NCI-H69 (cell line): ENCODE results near the gene MBNL3.
"Not testable (repeated sequence)": the region's sequence is repeated elsewhere in the genome, so short reads cannot be mapped to it uniquely, and the experiment has no call there.

ENCODE experiments used
- DNase-seq: peaks from one replicate; lab custom pipeline; 2025; lab: John Stamatoyannopoulos, UW

Gene MBNL3

DNA sequence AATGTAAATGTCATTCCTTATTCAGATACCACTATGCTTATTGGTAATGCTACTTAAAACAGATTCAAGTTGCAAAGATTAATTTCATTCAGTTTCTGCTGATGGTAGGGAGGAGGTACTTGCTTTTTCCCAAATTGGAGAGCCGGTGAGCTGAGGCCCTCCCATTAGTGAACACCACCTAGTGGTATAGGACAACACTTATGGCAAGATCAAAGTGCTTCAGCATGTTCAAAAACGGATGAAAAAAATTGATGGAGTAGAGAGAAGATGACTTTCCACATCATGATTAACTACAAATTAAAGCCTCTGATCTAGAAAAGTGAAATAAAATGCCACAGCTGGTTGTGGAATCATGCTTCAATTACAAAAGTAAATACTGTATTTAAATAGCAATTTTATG is 112.9 kb downstream of the MBNL3 start:
- DNase-seq: peak; percentile 1

DNA sequence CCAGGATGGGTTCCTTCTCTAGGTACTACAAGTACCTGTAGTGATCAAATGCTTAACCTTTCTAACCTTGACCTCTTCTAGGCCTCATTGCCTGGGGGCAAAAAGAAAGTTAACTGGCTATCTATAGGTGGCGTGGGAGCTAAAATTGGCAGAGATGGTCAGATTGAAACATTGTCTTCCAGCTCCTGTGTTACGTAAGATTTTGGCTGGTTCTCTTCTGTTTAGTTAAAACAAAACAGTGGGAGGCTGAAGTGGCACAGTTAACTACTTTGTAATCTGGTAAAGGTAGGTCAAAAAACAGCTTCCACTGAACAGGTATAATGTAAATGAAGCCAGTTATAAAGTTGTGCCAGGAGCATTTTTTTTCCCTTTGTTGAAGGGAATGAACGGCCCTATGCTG is 115.2 kb downstream of the MBNL3 start:
- DNase-seq: no peak

DNA sequence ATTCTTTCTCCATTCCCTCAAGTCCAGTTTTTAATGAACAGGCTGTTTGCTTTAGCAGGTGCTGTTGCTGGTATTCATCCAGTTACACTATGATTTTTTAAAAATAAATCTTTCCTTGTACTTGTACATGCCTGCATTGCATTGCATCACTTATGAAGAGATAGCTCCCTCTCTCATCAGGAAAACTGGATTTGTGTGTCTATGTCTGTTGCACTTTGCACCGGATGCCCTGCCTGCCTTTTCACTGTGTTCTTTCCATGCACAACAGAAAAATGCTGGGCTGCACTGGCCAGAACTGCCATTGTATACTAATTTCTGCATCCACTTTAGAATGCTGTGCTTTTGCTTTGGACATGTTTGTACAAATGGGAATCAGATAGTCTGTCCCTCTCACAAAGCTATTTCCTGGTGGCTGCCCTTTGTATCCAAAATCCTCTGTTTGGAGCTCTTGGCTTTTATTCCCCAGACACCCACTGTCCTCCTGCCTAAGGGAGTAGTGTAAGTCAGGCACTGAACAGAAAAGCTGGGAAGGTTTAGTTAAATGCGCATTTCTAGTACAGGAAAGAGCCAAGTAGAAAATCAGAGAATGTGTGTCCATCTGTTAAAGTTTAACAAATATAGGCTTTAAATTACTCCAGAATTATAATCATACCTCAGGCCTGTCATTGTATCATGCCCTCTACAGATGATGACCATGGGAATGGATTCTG is 119.1 kb downstream of the MBNL3 start:
- DNase-seq: no peak

DNA sequence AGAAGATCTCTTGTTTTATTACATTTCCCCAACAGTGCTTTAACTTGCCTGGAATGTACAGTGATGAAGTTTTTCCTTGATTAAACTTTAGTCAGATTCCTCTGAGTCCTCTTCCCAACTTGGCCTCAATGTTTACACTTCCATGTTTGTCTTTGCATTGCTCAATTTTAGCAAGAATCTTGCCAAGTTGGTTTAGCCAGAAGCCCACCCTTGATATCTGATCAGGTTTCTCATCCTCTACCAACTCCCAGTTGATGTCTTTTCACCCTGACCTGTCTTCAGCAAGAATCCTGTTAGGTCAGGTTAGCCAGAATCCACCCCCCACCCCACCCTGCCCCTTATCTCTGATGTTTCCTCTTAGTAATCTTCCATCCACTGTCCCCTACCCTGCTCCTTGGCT is 120.9 kb downstream of the MBNL3 start:
- no peak for DNase-seq

DNA sequence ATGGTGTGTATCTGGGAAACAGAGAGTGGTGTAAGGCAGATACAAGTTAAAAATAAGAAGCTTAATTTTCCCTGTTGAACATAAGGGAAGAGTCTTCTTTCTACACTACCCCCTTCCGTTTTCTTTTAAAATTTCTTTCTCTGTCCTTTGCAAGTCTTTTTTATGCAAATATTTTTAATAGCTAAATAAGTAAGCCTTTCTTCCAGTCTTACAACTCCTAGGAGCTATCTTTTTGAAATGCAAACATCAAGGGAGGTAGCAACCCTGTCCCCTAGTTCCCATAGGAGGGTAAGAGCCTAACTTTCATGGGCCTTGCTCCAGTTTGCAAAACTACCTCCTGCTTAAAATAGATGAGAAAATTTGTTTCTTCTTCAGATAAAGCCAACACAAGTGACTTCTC is 121.5 kb downstream of the MBNL3 start:
- DNase-seq: no peak

DNA sequence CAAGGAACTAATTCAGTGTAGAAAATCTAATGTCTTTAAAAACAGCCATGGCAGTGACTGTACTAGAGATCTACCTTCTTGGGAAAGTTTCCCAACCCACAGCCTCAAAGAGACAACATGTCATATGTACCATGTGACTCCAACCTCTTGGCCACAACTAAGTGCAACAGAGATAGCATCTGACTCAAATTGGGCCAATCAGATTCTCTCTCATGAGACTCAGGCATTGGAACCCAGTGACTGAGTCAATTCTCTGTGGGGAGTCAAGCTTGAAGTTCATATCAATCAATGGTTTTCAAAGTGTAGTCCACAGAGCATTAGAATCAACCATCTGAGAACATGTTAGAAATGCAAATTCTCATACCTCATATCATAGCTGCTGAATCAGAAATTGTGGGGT is 123.3 kb downstream of the MBNL3 start:
- DNase-seq: no peak

DNA sequence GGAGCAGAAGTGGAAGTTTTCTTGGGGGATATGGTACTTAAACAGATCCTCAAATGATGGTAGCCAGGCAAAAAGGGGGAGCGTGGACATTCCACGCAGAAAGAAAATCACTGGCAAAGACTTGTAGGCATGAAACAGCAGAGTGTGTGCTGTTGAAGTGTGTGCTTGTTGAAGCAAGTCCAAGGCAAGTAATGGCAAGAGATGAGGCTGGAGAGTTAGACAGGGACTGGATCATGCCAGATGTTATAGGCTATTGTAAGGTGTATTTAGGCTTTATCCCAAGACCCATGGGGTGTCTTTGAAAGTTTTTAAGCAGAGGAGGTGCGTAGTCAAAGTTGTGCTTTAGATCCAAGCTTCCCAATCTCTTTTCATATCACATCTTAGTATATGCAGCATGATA is 124.5 kb downstream of the MBNL3 start:
- no peak for DNase-seq

DNA sequence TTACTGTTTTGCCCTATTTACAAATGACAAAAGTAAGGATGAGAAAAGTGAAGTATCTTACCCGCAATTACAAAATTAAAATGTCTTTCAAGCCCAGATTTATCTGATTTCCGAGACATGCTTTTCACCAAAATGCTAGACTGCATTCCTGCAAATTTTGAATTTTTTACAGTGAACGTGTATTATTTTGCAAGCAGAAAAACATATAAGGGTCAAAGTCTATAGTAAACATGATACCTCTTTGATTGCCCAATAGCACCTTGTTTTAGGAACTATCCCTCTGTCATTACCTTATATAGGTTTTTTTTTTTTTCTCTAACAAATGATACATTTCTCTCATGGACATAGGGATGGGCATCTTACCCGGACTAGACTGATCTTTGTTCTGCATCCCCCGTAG is 135.4 kb downstream of the MBNL3 start:
- no peak for DNase-seq

DNA sequence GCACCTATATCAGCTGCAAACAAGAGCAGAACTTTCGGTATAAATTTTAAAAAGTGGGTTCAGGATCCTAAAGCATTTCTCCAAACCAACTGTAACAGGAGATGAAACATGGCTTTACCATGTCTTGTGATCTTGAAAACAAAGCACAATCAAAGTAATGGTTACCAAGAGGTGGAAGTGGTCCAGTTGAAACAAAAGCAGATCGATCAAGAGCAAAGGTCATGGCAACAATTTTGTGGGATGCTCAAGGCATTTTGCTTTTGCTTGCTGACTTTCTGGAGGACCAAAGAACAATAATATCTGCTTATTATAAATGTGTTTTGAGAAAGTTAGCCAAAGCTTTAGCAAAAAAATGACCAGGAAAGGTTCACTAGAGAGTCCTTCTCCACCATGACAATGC is 152.7 kb downstream of the MBNL3 start:
- no peak for DNase-seq

DNA sequence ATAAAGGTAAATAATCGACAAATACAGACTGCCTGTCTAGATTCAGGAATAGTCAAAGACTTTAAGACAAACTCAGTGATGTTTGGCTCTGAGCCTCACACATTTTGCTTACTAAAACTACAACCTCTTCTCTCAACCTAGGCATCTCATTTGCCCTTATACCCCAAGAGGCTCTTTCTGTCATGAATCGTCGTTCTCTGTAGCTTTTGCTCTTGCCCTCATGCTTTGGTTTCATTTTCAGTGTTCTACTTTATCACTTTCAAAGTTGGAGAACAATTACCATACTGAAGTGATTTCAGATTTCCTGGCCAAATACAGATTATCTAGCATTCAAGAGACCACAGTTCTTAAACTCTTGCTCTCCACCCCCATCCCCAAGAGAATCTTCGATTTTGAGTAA is 155.5 kb downstream of the MBNL3 start:
- no peak for DNase-seq

DNA sequence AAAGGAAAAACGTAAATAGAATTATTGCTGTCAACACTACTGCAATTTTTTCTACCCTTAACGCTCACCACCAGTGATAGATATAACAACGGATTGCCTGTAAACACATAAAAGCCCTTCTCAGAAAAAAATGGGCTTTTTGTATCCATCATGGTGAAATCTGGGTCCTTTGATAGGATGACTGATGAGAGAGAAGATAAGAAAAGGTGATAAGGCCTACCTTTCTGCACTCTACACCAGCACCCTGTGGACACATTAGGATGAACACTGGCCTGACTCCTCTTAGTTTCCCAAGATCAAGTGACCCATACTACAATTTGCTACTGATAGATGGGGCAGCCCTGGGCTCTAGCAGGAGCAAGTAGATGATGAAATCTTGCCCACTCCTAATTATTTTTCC is 157.3 kb downstream of the MBNL3 start:
- no peak for DNase-seq

DNA sequence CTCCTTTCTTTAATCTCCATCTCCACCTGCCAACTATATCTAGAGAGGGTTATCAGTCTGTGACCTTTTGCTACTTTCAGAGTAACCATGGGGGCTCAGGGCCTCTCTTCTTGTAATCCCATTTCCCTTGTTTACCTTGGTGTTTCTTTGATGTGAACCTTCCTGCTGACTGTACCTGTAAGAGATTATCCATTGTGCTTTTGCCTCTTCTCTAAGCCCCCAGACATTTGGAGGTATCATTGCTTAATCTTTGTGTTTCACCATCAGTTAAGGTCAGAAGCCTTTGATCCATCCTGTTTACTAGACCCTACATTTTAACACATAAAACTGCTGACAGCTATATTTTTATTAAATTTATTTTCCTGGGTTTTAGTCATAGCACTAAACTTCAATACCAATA is 157.8 kb downstream of the MBNL3 start:
- no peak for DNase-seq

DNA sequence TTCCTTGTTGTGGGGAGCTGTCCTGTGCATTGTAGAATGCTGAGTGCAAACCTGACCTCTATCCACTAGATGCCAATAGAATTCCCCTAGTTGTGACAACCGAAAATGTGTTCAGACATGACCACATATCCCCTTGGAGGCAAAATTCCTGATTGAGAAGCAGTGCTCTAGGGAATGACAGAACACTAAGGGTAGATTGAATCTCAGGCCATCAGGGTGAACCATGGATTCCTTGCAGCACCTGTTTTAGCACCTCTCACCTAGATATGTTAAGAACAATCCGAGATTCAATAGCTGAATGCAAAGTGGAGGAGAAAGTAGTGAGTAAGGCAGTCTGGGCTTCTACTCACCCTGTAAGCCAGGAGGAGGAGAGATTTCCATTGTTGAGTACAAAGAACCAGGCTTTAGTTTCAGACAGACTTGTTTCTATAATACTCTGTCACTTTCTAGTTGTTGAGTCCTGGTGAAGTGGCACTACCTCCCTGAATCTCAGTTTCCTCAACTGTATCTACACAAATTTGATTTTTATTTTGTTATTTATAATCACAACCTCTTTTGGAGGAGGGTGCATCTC is 158.6 kb downstream of the MBNL3 start:
- DNase-seq: no peak

DNA sequence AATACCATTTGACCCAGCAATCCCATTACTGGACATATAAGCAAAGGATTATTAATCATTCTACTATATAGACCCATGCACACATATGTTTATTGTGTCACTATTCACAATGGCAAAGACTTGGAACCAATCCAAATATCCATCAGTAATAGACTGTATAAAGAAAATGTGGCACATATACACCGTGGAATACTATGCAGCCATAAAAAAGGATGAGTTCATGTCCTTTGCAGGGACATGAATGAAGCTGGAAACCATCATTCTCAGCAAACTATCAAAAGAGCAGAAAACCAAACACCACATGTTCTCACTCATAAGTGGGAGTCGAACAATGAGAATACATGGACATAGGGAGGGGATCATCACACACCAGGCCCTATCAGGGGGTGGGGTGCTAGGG is 161.9 kb downstream of the MBNL3 start:
- not testable (repeated sequence) for DNase-seq
